ENCODE results near the gene APOL3. TPM values are rescaled to one million over a fixed set of nuclear protein-coding genes. Genes with fewer than 3 reads are reported as not detected.

The APOL3 gene
- total and polyA plus RNA-seq, 2 of the 13 experiments (the other 11 are each of a cell fraction or from before 2014, with no cell fraction given): 3.8 to 5.4 TPM

GRCh38 chr22:36125434-36125833 lies 35.1 kb downstream of the APOL3 start (continued):
- TF ChIP-seq XRCC5 (optimal IDR thresholded peaks at IDR 0.05; ENCODE audit: low read length) (no peak), ZNF761 (CRISPR knock-in tag; conservative IDR thresholded peaks at IDR 0.05) (no peak), ZNF30 (CRISPR knock-in tag; IDR thresholded peaks at IDR 0.05) (no peak), ZNF615 (CRISPR knock-in tag; IDR thresholded peaks at IDR 0.05; ENCODE audit: borderline replicate concordance) (no peak), ZNF746 (CRISPR knock-in tag; IDR thresholded peaks at IDR 0.05) (no peak), FOXA3 (CRISPR knock-in tag; IDR thresholded peaks at IDR 0.05) (peak; percentile 25; the same call in 1 of the 2 replicates), ZNF431 (CRISPR knock-in tag; IDR thresholded peaks at IDR 0.05; ENCODE audit: borderline replicate concordance, low read depth) (no peak), NR2F1 (CRISPR knock-in tag; IDR thresholded peaks at IDR 0.05) (peak; percentile 71 to 76; a peak in 3 of 4 replicates), ZSCAN5A (CRISPR knock-in tag; IDR thresholded peaks at IDR 0.05; ENCODE audit: borderline replicate concordance) (no peak), TOPORS (CRISPR knock-in tag; IDR thresholded peaks at IDR 0.05) (no peak), CHD2 (IDR thresholded peaks at IDR 0.05; ENCODE audit: low read depth, low read length) (no peak), TRIM24 (CRISPR knock-in tag; IDR thresholded peaks at IDR 0.05) (no peak), HDAC2 (CRISPR knock-in tag; IDR thresholded peaks at IDR 0.05) (peak; percentile 69), GPN1 (CRISPR knock-in tag; IDR thresholded peaks at IDR 0.05; ENCODE audit: borderline replicate concordance) (no peak), TFDP2 (CRISPR knock-in tag; IDR thresholded peaks at IDR 0.05) (no peak), SALL2 (CRISPR knock-in tag; IDR thresholded peaks at IDR 0.05) (no peak), DNMT1 (CRISPR knock-in tag; IDR thresholded peaks at IDR 0.05) (no peak), SCMH1 (CRISPR knock-in tag; IDR thresholded peaks at IDR 0.05; ENCODE audit: borderline replicate concordance) (no peak), ZNF607 (CRISPR knock-in tag; IDR thresholded peaks at IDR 0.05; ENCODE audit: borderline replicate concordance) (no peak), FOXO4 (CRISPR knock-in tag; conservative IDR thresholded peaks at IDR 0.05) (no peak), ZNF124 (CRISPR knock-in tag; IDR thresholded peaks at IDR 0.05) (no peak), ARID5B (CRISPR knock-in tag; IDR thresholded peaks at IDR 0.05) (peak; percentile 72), ATRX (CRISPR knock-in tag; IDR thresholded peaks at IDR 0.05; ENCODE audit: borderline replicate concordance) (no peak), POLR2A (IDR thresholded peaks at IDR 0.05; ENCODE audit: insufficient read depth in 1 of 2, low read depth in 2 of 2, low read length in 2 of 2) (no peak), PCBP2 (optimal IDR thresholded peaks at IDR 0.05; ENCODE audit: low read depth, low read length, poor library complexity, severe bottlenecking) (no peak), KLF9 (CRISPR knock-in tag; IDR thresholded peaks at IDR 0.05; ENCODE audit: low read depth) (no peak)

Measured in HepG2 (cell line).